GM12878 (cell line): ENCODE data around the gene HES7. TPM values are rescaled to one million over a fixed set of nuclear protein-coding genes. Genes with fewer than 3 reads are reported as not detected.
"Not testable (repeated sequence)": the region's sequence is repeated elsewhere in the genome, so short reads cannot be mapped to it uniquely, and the experiment has no call there.

Source experiments
- ATAC-seq: fragments of 200-7000 bp; cut with Tn5 transposase; 3 replicates; pipeline ENCODE4 v1.9.1; 2020; ENCODE audit warnings: mild to moderate bottlenecking, moderate library complexity
- BruUV-seq: library from RNA; stranded (reverse); fragments of 400-500 nt; replicated peaks from 2 replicates; lab custom pipeline; 2021; lab: Mats Ljungman, UMichigan
- CTCF ChIA-PET: fragments of 300-600 bp; sonication (Branson Sonifier 250); formaldehyde crosslinking; extraction: SDS; loops from one replicate; lab custom pipeline; 2021; ENCODE audit warnings: inconsistent platforms; lab: Yijun Ruan, JAX
- POLR2A ChIA-PET: fragments of 350-600 bp; formaldehyde crosslinking; extraction: SDS; loops from one replicate; lab custom pipeline; 2021; ENCODE audit warnings: inconsistent platforms; lab: Charles Lee
- RAD21 ChIA-PET: fragments of 300-600 bp; sonication (Branson Sonifier 250); formaldehyde crosslinking; loops from one replicate; lab custom pipeline; 2023; ENCODE audit warnings: antibody characterized with exemption; ENCODE audit not compliant: unreplicated experiment; lab: Charles Lee
- SMC1A ChIA-PET: fragments of 300-600 bp; sonication (Branson Sonifier 250); formaldehyde crosslinking; loops from one replicate; lab custom pipeline; 2023; ENCODE audit not compliant: unreplicated experiment, uncharacterized antibody; lab: Charles Lee
- DNase-seq: peaks from one replicate; pipeline ENCODE4 v3.0.0-alpha.2; 2011; ENCODE audit warnings: low read depth, low spot score
- FAIRE-seq: peaks from 3 replicates; lab custom pipeline; 2011; peaks lifted over from hg19 to GRCh38; lab: Jason Lieb, UNC
- H2AFZ ChIP-seq: 2 replicates; pipeline ENCODE4 v1.6.0; 2011; ENCODE audit warnings: low read depth, low read length, control low read depth; ENCODE audit not compliant: control insufficient read depth
- H3K27ac ChIP-seq: 2 replicates; pipeline ENCODE4 v1.5.1; 2011; ENCODE audit warnings: control low read depth; ENCODE audit not compliant: control insufficient read depth, insufficient read depth
- H3K27me3 ChIP-seq, 2 experiments: replicated peaks in 1 of 2; 2 replicates each; pipeline versions ENCODE4 v1.6.0 to v1.6.1; 2011; ENCODE audit warnings: low read length in 1 of 2; ENCODE audit not compliant: control insufficient read depth in 2 of 2, insufficient read depth in 2 of 2
- H3K36me3 ChIP-seq, 2 experiments: 2 replicates each; pipeline ENCODE4 v1.5.1; 2011; ENCODE audit warnings: low read length in 1 of 2; ENCODE audit not compliant: control insufficient read depth in 2 of 2, insufficient read depth in 2 of 2
- H3K4me1 ChIP-seq: 2 replicates; pipeline ENCODE4 v1.6.1; 2011; ENCODE audit warnings: mild to moderate bottlenecking, low read length, moderate library complexity, mixed read lengths; ENCODE audit not compliant: control insufficient read depth, insufficient read depth
- H3K4me2 ChIP-seq: 2 replicates; pipeline ENCODE4 v1.6.0; 2011; ENCODE audit warnings: control low read depth; ENCODE audit not compliant: control insufficient read depth, insufficient read depth
- H3K4me3 ChIP-seq: fragments of 200-600 bp; sonication (generic); 2 replicates; pipeline ENCODE4 v1.5.1; 2016
- H3K79me2 ChIP-seq: 2 replicates; pipeline ENCODE4 v1.6.0; 2011; ENCODE audit warnings: low read length; ENCODE audit not compliant: control insufficient read depth, insufficient read depth
- H3K9ac ChIP-seq: 2 replicates; pipeline ENCODE4 v1.8.0; 2011; ENCODE audit warnings: low read length, control low read depth, mixed read lengths; ENCODE audit not compliant: control insufficient read depth, insufficient read depth
- H3K9me3 ChIP-seq: replicated peaks from 3 replicates; pipeline ENCODE4 v1.5.1; 2011; ENCODE audit warnings: mild to moderate bottlenecking, low read length; ENCODE audit not compliant: control insufficient read depth, insufficient read depth
- H4K20me1 ChIP-seq: 2 replicates; pipeline ENCODE4 v1.6.0; 2011; ENCODE audit not compliant: control insufficient read depth, insufficient read depth
- IRF4 ChIP-seq: IDR thresholded peaks from 2 replicates; pipeline ENCODE4 v1.6.1; 2011; ENCODE audit warnings: low read depth, low read length
- KAT2A ChIP-seq: conservative IDR thresholded peaks from 2 replicates; pipeline ENCODE4 v1.6.1; 2011; ENCODE audit warnings: low read depth, low read length; ENCODE audit not compliant: control insufficient read depth
- SKIL ChIP-seq: fragments of 450-650 bp; IDR thresholded peaks from 2 replicates; pipeline ENCODE4 v1.6.1; 2017; ENCODE audit warnings: mild to moderate bottlenecking, low read depth, inconsistent platforms; ENCODE audit not compliant: poor library complexity, severe bottlenecking
- USF2 ChIP-seq: IDR thresholded peaks from 2 replicates; pipeline ENCODE4 v1.6.1; 2011; ENCODE audit warnings: low read depth, low read length, improper control_type of control experiment, borderline replicate concordance
- WGBS: methylation state at CpG from one replicate; pipeline ENCODE4 v1.1.6; 2016; ENCODE audit warnings: low lambda C conversion rate; ENCODE audit not compliant: insufficient replicate concordance, insufficient coverage; ENCODE audit errors: missing lambda C conversion rate; 5-methylcytosine and 5-hydroxymethylcytosine counted together
- in situ Hi-C: fragments of 300-500 bp; cut with MboI; formaldehyde crosslinking; loops from 9 replicates; pipeline ENCODE4 v1.14.3; 2018; ENCODE audit warnings: mixed read lengths
- intact Hi-C: fragments of 100-400 bp; cut with micrococcal nuclease; formaldehyde crosslinking; loops from one replicate; pipeline ENCODE4 v1.14.2; 2022; ENCODE audit not compliant: unreplicated experiment
- polyA plus RNA-seq, 11 experiments: library from polyadenylated mRNA; depleted of rRNA in 4 of 11; unstranded in 6 of 11; stranded (reverse) in 5 of 11; fragments of >200 nt; fragmentation: Nextera tagmentation in 4 of 11; fragmentation: Illumina TruSeq in 1 of 11; extraction: Ambion mirVana in 4 of 11; extraction: Trizol in 1 of 11; gene quantifications; 1 replicate in 1 of 11; 2 replicates in 10 of 11; pipeline versions ENCODE4 v1.2.1 to v1.2.3, GENCODE V29; 2011 to 2016; ENCODE audit warnings: inconsistent platforms in 2 of 11, missing spikeins in 2 of 11, low read depth in 1 of 11
- total RNA-seq, 4 experiments: library from RNA; depleted of rRNA in 3 of 4; stranded (reverse); fragments of >200 nt in 3 of 4; fragmentation: Illumina TruSeq in 1 of 4; extraction: Trizol in 1 of 4; gene quantifications; 2 replicates each; pipeline versions ENCODE4 v1.2.1 to v1.2.3, GENCODE V29; 2013 to 2021

Gene HES7
- total and polyA plus RNA-seq, 10 of the 15 experiments (the other 5 are each of a cell fraction or from before 2014, with no cell fraction given): 0.07 to 1.3 (median 0.63) TPM; not detected in 4

GRCh38 chr17:8077939-8078338 lies 46.0 kb downstream of the HES7 start:
- POLR2A ChIA-PET, BruUV-seq, DNase-seq, H3K4me3 ChIP-seq, H3K4me2 ChIP-seq, H4K20me1 ChIP-seq, FAIRE-seq, H3K9ac ChIP-seq, H3K27ac ChIP-seq, H3K36me3 ChIP-seq, H2AFZ ChIP-seq, H3K79me2 ChIP-seq, H3K4me1 ChIP-seq, H3K9me3 ChIP-seq, ATAC-seq: not testable (repeated sequence)
- RAD21 ChIA-PET: interaction anchor here (1.3 kb wide), 1 partner anchor 10 kb away, joined by 3 read pairs; the partner anchor contains the start of gene ALOX12B
- CTCF ChIA-PET: interaction anchor here (0.6 to 9.4 kb wide), 5 partner anchors 19 to 645 kb away, joined by 3 to 159 read pairs (median 16); partner anchors contain the start of gene ALOXE3
- peaks cover 5 to 15% of the 10 kb centered on the region in 2 experiments for H3K27me3 ChIP-seq
- intact Hi-C loops: loop anchor here (10.0 kb wide), 1 partner anchor 667 kb away; the partner anchor contains the start of gene CCDC42
- 40% methylated on average over 4 of the region's 5 CpGs for WGBS
- SMC1A ChIA-PET: interaction anchor here (1.3 kb wide), 1 partner anchor 33 kb away, joined by 4 read pairs; no protein-coding TSS in a partner anchor
- in situ Hi-C loops: loop anchor here (5.0 to 10.0 kb wide), 2 partner anchors 34 to 667 kb away; partner anchors contain the start of gene CCDC42

- 32% methylated on average over 13 of the region's 13 CpGs for WGBS
Observed at GRCh38 chr17:8076502-8077266, 47.2 kb downstream of the HES7 start.

More at GRCh38 chr17:8076502-8077266, 47.2 kb downstream of the HES7 start:
- SMC1A ChIA-PET: interaction anchor here (1.4 to 4.7 kb wide), 2 partner anchors 16 to 42 kb away, joined by 3 to 37 read pairs; no protein-coding TSS in a partner anchor
- Histone ChIP-seq H3K79me2 (no peaks in the 10 kb centered on the region), H3K9me3 (no peaks in the 10 kb centered on the region), H3K9ac (no peak overlapping the region), H3K4me2 (no peak overlapping the region), H3K36me3 (no peaks in the 10 kb centered on the region), H3K27me3 (peaks cover 10 to 17% of the 10 kb centered on the region in 2 experiments), H2AFZ (no peak overlapping the region), H3K4me3 (no peak overlapping the region), H3K27ac (no peak overlapping the region), H3K4me1 (peaks cover 4% of the 10 kb centered on the region; the same call in 1 of the 2 replicates), H4K20me1 (no peaks in the 10 kb centered on the region)
- DNase-seq (no peak), FAIRE-seq (no peak), ATAC-seq (no peak)
- RAD21 ChIA-PET: interaction anchor here (0.6 kb wide), 2 partner anchors 180 to 861 kb away, joined by 3 read pairs; no protein-coding TSS in a partner anchor
- BruUV-seq: no TSS peak
- POLR2A ChIA-PET: interaction anchor here (0.7 to 1.5 kb wide), 2 partner anchors 14 to 41 kb away, joined by 4 to 5 read pairs; no protein-coding TSS in a partner anchor
- intact Hi-C loops: loop anchor here (10.0 kb wide), 1 partner anchor 668 kb away; the partner anchor contains the start of gene CCDC42
- CTCF ChIA-PET: interaction anchor here (0.6 to 9.4 kb wide), 7 partner anchors 8 to 224 kb away, joined by 3 to 159 read pairs (median 6); partner anchors contain the start of gene ALOXE3
- no peak for TF ChIP-seq KAT2A
- no peak for TF ChIP-seq USF2
- no peak for TF ChIP-seq IRF4
- TF ChIP-seq SKIL: no peak
- in situ Hi-C loops: loop anchor here (5.0 to 10.0 kb wide), 2 partner anchors 36 to 668 kb away; partner anchors contain the start of gene CCDC42
